HG02588 (cell line): ENCODE measurements around the gene COL8A1.

ENCODE experiments used
- ATAC-seq: cut with Tn5 transposase; IDR thresholded peaks from one replicate; pipeline ENCODE4 v1.9.1; 2021; ENCODE audit warnings: mild to moderate bottlenecking, moderate library complexity; ENCODE audit not compliant: unreplicated experiment

Gene COL8A1

DNA sequence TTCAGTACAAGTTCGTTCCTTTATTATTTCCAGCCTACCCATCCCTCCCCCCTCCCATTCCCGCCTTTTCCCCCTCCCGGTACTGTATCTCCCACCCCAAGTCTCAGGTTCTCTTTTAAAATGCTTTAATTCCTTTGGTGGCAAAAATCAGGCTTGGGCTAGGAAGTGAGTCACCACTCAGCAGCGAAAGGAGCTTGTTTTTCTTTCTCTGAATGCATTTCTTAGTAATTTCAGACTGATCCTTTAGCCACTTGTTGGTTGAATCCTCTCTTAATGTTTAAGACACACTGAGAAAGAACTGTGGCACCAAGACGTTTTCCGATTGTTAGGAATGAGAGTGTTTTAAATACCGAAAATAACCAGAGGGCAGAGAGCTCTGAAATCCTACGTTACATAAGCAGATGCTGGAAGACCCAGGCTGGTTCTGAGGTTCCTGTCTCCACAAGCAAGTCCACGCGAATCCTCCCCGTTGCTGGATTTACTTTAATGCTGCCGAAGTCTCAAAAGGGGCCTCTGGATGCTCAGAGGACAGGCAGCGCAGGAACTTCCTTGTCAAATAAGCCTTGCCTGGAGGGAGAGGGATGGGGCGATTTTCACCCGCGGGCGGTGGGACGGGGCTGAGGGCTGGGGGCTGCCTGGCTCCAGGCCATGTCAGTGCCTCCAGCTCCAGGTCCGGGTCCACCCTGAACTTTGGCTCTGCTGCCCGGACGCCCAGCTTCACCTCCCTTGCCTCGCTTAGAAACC lies 854 bp upstream of the COL8A1 start:
- no peak for ATAC-seq

- ATAC-seq = no peak
These were observed 1.2 kb downstream of the COL8A1 start for GRCh38 chr3:99639579-99639978.

GRCh38 chr3:99640214-99640851 lies 1.9 kb downstream of the COL8A1 start:
- no peak for ATAC-seq

DNA sequence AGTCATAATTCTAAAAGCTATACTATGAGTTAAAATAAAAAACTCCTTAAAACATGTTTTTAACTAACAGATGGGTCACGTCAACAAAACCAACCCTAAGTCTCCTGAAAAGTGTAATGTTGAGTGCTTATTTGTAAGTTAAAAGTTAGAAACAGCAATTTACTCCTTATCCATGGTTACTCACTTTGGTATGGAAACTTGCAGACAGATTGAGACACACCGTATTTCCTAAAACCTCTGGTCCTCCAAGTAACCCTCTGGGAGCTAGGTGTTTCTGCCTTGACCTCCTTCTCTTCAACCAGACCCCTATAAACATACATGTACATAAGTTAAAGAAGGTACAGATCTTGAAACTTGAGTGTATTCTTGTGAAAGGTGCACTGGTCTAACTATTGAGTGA lies 3.1 kb downstream of the COL8A1 start:
- no peak for ATAC-seq

DNA sequence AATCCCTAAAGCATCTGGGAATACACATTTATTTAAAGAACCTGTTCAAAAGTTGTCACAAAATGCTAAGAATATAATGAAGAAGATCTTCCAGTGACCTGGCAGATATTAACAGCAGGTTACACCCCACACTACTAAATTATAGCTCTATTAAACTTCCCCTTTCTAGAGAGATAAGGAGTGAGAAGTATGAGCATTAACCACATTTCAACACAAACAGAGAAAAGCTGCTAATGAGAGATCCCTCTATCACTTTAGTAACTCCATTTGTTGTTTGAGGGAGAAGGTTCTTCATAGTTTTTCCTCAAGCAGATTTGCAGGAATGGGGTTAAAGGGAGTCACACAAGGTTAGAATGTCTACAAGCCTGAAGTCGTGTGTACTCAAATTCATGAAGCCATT lies 3.6 kb downstream of the COL8A1 start:
- no peak for ATAC-seq

- no peak for ATAC-seq
These were observed 5.6 kb downstream of the COL8A1 start for GRCh38 chr3:99644017-99644416.

- ATAC-seq = no peak
These were observed 6.4 kb downstream of the COL8A1 start for GRCh38 chr3:99644746-99645145.

- no peak for ATAC-seq
These were observed 7.1 kb downstream of the COL8A1 start for GRCh38 chr3:99645277-99646106.

DNA sequence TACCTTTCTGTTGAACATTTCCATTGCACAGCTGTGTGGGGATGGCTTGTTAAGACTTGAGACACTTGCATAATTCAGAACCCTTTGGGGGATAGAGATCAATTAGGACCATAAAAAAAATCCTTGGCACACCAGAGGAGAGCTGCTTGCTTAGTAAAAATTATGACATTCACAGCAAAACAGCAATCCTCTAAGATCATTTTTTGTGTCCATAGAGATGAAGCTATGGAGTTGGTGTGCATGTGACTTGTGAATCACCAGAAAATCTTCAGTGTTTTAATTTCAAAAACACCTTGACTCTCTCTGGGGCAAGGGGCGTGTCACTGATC lies 7.7 kb downstream of the COL8A1 start:
- no peak for ATAC-seq

DNA sequence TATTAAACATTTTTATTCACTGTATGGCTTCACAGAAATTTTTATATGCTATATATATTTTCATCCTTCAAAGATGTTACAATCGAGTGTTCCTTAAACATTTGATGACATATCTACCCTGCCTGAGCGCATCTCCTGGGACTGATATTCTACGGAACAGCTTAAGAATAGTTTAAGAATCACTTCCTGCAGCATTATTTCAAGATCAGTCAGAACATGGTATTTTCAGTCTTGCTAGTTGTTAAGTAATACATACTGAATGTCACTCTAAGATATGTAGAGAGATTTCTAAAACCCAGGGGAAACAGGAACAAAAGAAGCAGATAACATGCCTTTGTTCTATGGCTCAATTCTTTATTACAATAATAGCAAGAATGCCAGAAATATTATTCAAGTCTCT lies 8.7 kb downstream of the COL8A1 start:
- no peak for ATAC-seq

DNA sequence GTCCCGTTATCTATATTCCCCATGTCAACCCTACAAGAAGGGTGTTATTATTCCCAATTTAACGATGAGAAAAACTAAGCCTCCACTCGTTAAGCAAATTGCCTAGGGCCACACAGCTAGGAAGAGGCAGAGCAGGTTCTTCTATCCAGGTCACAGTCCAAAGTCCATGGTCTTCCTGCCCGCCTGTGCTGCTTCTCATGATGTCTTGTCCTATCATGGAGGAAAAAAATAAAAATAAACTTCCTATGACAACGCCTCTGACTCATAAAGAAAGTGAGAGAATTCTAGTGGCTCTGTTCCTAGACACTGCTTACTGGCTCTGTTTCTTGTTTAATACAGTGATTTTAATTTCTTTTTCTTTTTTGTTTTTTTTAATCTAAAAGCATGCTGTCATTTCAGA lies 9.7 kb downstream of the COL8A1 start:
- no peak for ATAC-seq

DNA sequence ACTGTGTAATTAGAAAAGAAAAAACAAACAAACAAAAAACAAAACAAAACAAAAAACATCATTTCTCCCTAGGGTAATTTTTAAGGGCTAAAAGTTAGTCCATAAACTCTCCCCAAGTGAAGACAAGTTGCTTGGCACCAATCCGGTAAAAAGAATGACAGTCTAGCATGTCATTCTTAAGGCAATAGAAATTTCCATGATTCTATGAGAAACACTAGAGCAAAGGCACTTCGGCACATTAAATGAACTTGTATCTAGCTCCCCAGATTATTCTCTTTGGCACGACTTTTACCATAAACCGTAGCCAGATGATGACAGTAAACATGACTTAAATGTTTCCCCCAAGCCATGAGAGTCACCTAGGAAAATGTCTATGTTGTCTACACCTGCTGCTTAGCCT lies 10.1 kb downstream of the COL8A1 start:
- ATAC-seq = no peak

DNA sequence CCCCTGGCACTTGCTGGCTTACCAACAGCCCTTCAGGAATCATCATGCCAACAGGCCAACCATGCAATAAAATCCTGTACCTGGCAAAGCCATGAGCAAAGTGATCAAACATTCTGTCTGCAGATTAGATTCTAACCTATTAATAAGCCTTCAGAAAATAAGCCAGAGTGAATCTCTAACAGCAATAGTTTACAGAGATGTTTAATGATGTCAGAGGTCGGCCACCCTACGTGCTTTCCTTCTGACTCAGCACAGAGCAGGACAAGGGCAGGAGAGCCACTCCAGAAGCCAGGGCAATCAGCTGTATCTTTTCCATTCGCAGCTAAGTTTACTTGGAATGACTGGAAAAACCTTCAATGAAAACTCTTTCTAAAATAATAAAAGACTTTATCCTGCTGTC lies 13.1 kb downstream of the COL8A1 start:
- no peak for ATAC-seq

- ATAC-seq = no peak
These were observed 18.2 kb downstream of the COL8A1 start for GRCh38 chr3:99656624-99657023.

- ATAC-seq = no peak
These were observed 19.9 kb downstream of the COL8A1 start for GRCh38 chr3:99658274-99658673.

DNA sequence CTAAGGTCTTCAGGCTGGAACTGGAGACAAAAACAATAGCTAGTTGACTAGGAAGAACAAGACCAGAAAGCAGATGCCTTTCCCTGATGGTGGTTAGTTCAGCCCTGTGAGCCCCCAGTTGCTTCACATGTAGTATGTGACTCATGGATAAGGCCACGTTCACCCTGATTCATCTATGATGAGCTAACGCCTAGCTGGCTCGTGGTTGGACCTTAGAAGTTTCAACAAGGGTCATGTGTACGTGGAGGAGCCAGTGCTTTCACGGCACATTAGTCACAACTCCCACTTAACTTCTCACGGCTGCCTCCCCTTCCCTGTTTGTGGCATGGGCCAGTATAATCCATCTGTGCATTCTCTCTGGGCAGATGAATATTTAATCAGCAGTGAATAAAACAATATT lies 20.6 kb downstream of the COL8A1 start:
- ATAC-seq = no peak

DNA sequence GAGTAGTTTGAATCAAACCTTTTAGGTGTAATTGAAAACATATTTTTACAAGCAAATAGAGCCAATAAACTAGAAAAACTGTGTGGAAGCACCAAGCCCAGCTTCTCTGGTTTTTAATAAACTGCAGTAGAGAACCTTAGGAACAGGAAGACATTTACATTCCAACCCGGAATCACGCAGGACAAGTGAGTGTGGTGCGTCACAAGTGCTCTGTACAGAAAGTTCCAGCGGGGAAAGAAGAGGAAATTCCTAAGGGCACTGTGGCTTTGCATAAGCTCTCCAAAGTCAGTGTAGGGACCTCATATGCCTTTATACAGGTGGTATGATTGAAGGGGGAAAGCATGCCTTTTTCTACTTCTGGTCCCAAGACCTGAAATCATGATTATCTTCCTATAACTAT lies 21.6 kb downstream of the COL8A1 start:
- no peak for ATAC-seq

DNA sequence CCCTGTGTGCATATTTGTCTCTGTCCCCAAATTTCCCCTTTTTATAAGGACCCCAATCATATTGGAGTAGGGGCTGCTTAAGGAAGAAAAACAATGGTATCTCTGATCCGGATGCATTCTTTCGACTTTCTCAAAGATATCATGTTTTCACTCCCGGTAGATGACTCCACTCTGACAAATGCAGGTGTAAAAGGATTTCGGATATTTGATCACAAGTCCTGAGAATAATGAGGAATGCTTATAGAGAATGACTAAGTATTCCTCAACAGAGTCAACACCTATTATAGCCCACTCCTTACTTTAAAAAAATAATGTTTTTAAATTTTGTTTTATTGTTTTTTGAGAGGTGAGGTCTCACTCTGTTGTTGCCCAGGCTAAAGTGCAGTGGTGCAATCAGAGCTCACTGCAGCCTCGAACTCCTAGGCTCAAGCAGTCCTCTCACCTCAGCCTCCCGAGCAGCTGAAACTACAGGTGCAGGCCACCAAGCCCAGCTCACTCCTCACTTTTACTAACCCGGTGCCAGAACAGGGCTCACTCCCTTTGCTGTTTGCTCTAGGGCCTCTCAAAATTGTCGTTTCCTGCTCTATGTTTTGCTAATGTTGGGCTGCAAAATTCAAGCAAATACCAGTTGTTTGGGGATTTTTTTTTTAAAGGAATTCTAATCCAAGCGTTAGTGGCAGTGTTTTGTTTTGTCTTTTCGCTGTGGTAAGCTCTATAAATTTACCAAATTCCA lies 24.6 kb downstream of the COL8A1 start:
- no peak for ATAC-seq

DNA sequence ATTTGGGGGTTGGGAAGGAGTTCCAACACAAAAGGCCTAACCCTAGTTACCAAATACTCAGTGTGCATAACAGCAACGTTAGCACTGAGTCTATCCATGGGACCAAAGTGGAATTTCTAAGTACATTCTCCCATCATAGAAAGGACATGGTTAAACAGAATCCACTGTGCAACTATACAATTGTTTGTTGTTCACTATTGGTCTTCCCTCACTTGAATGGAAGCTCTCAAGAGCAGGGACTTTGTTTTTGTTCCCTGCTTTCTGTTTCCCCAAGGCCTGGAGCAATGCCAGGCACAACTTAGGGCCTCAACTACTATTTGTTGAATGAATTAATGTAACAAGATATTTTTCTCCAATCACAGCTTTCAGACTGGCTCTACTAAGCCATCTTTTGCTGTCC lies 25.6 kb downstream of the COL8A1 start:
- no peak for ATAC-seq

GRCh38 chr3:99665017-99665416 lies 26.6 kb downstream of the COL8A1 start:
- no peak for ATAC-seq

- no peak for ATAC-seq
These were observed 27.8 kb downstream of the COL8A1 start for GRCh38 chr3:99666201-99666600.
